GM12878 (cell line): Measurements from ENCODE around the gene BMPR1B. TPM values are rescaled to one million over a fixed set of nuclear protein-coding genes. Genes with fewer than 3 reads are reported as not detected.

Experiments
- ATAC-seq: fragments of 200-7000 bp; cut with Tn5 transposase; 3 replicates; pipeline ENCODE4 v1.9.1; 2020; ENCODE audit warnings: mild to moderate bottlenecking, moderate library complexity
- BruUV-seq: library from RNA; stranded (reverse); fragments of 400-500 nt; replicated peaks from 2 replicates; lab custom pipeline; 2021; lab: Mats Ljungman, UMichigan
- CTCF ChIA-PET: fragments of 300-600 bp; sonication (Branson Sonifier 250); formaldehyde crosslinking; extraction: SDS; loops from one replicate; lab custom pipeline; 2021; ENCODE audit warnings: inconsistent platforms; lab: Yijun Ruan, JAX
- POLR2A ChIA-PET: fragments of 350-600 bp; formaldehyde crosslinking; extraction: SDS; loops from one replicate; lab custom pipeline; 2021; ENCODE audit warnings: inconsistent platforms; lab: Charles Lee
- RAD21 ChIA-PET: fragments of 300-600 bp; sonication (Branson Sonifier 250); formaldehyde crosslinking; loops from one replicate; lab custom pipeline; 2023; ENCODE audit warnings: antibody characterized with exemption; ENCODE audit not compliant: unreplicated experiment; lab: Charles Lee
- SMC1A ChIA-PET: fragments of 300-600 bp; sonication (Branson Sonifier 250); formaldehyde crosslinking; loops from one replicate; lab custom pipeline; 2023; ENCODE audit not compliant: unreplicated experiment, uncharacterized antibody; lab: Charles Lee
- DNase-seq: peaks from one replicate; pipeline ENCODE4 v3.0.0-alpha.2; 2011; ENCODE audit warnings: low read depth, low spot score
- FAIRE-seq: peaks from 3 replicates; lab custom pipeline; 2011; peaks lifted over from hg19 to GRCh38; lab: Jason Lieb, UNC
- H2AFZ ChIP-seq: 2 replicates; pipeline ENCODE4 v1.6.0; 2011; ENCODE audit warnings: low read depth, low read length, control low read depth; ENCODE audit not compliant: control insufficient read depth
- H3K27ac ChIP-seq: 2 replicates; pipeline ENCODE4 v1.5.1; 2011; ENCODE audit warnings: control low read depth; ENCODE audit not compliant: control insufficient read depth, insufficient read depth
- H3K27me3 ChIP-seq, 2 experiments: replicated peaks in 1 of 2; 2 replicates each; pipeline versions ENCODE4 v1.6.0 to v1.6.1; 2011; ENCODE audit warnings: low read length in 1 of 2; ENCODE audit not compliant: control insufficient read depth in 2 of 2, insufficient read depth in 2 of 2
- H3K36me3 ChIP-seq, 2 experiments: 2 replicates each; pipeline ENCODE4 v1.5.1; 2011; ENCODE audit warnings: low read length in 1 of 2; ENCODE audit not compliant: control insufficient read depth in 2 of 2, insufficient read depth in 2 of 2
- H3K4me1 ChIP-seq: 2 replicates; pipeline ENCODE4 v1.6.1; 2011; ENCODE audit warnings: mild to moderate bottlenecking, low read length, moderate library complexity, mixed read lengths; ENCODE audit not compliant: control insufficient read depth, insufficient read depth
- H3K4me2 ChIP-seq: 2 replicates; pipeline ENCODE4 v1.6.0; 2011; ENCODE audit warnings: control low read depth; ENCODE audit not compliant: control insufficient read depth, insufficient read depth
- H3K4me3 ChIP-seq: fragments of 200-600 bp; sonication (generic); 2 replicates; pipeline ENCODE4 v1.5.1; 2016
- H3K79me2 ChIP-seq: 2 replicates; pipeline ENCODE4 v1.6.0; 2011; ENCODE audit warnings: low read length; ENCODE audit not compliant: control insufficient read depth, insufficient read depth
- H3K9ac ChIP-seq: 2 replicates; pipeline ENCODE4 v1.8.0; 2011; ENCODE audit warnings: low read length, control low read depth, mixed read lengths; ENCODE audit not compliant: control insufficient read depth, insufficient read depth
- H3K9me3 ChIP-seq: replicated peaks from 3 replicates; pipeline ENCODE4 v1.5.1; 2011; ENCODE audit warnings: mild to moderate bottlenecking, low read length; ENCODE audit not compliant: control insufficient read depth, insufficient read depth
- H4K20me1 ChIP-seq: 2 replicates; pipeline ENCODE4 v1.6.0; 2011; ENCODE audit not compliant: control insufficient read depth, insufficient read depth
- BCLAF1 ChIP-seq: fragments of 450-650 bp; IDR thresholded peaks from 2 replicates; pipeline ENCODE4 v1.6.1; 2017; ENCODE audit warnings: antibody characterized with exemption, mild to moderate bottlenecking, moderate library complexity
- CEBPB ChIP-seq, 2 experiments: fragments of 150-350 bp in 1 of 2; IDR thresholded peaks; 2 replicates each; pipeline ENCODE4 v1.6.1; 2012 to 2014; ENCODE audit warnings: low read depth in 2 of 2, low read length in 2 of 2, borderline replicate concordance in 1 of 2, inconsistent platforms in 1 of 2
- CHD2 ChIP-seq: IDR thresholded peaks from 2 replicates; pipeline ENCODE4 v1.6.1; 2011; ENCODE audit warnings: low read depth, low read length, improper control_type of control experiment, borderline replicate concordance
- ETV6 ChIP-seq, 2 experiments: fragments of 450-650 bp in 1 of 2; IDR thresholded peaks in 1 of 2; conservative IDR thresholded peaks in 1 of 2; 2 replicates each; pipeline ENCODE4 v1.6.1; 2014; ENCODE audit warnings: antibody characterized with exemption in 1 of 2, borderline replicate concordance in 1 of 2, low read depth in 1 of 2, mild to moderate bottlenecking in 1 of 2, moderate library complexity in 1 of 2
- GABPA ChIP-seq: IDR thresholded peaks from 2 replicates; pipeline ENCODE4 v1.6.1; 2014; ENCODE audit warnings: antibody characterized with exemption, low read depth, mild to moderate bottlenecking, inconsistent platforms
- PBX3 ChIP-seq: IDR thresholded peaks from 2 replicates; pipeline ENCODE4 v1.6.1; 2011; ENCODE audit warnings: mild to moderate bottlenecking, low read depth, low read length, moderate library complexity; ENCODE audit not compliant: insufficient replicate concordance
- SMAD1 ChIP-seq: fragments of 450-650 bp; IDR thresholded peaks from 2 replicates; pipeline ENCODE4 v1.6.1; 2018; ENCODE audit warnings: mild to moderate bottlenecking, low read depth; ENCODE audit not compliant: partially characterized antibody
- TAF1 ChIP-seq: IDR thresholded peaks from 2 replicates; pipeline ENCODE4 v1.6.1; 2011; ENCODE audit warnings: mild to moderate bottlenecking, low read depth, low read length, borderline replicate concordance
- YBX1 ChIP-seq: fragments of 450-650 bp; IDR thresholded peaks from 2 replicates; pipeline ENCODE4 v1.6.1; 2016; ENCODE audit warnings: antibody characterized with exemption
- WGBS: methylation state at CpG from one replicate; pipeline ENCODE4 v1.1.6; 2016; ENCODE audit warnings: low lambda C conversion rate; ENCODE audit not compliant: insufficient replicate concordance, insufficient coverage; ENCODE audit errors: missing lambda C conversion rate; 5-methylcytosine and 5-hydroxymethylcytosine counted together
- in situ Hi-C: fragments of 300-500 bp; cut with MboI; formaldehyde crosslinking; loops from 9 replicates; pipeline ENCODE4 v1.14.3; 2018; ENCODE audit warnings: mixed read lengths
- intact Hi-C: fragments of 100-400 bp; cut with micrococcal nuclease; formaldehyde crosslinking; loops from one replicate; pipeline ENCODE4 v1.14.2; 2022; ENCODE audit not compliant: unreplicated experiment
- polyA plus RNA-seq, 11 experiments: library from polyadenylated mRNA; depleted of rRNA in 4 of 11; unstranded in 6 of 11; stranded (reverse) in 5 of 11; fragments of >200 nt; fragmentation: Nextera tagmentation in 4 of 11; fragmentation: Illumina TruSeq in 1 of 11; extraction: Ambion mirVana in 4 of 11; extraction: Trizol in 1 of 11; gene quantifications; 1 replicate in 1 of 11; 2 replicates in 10 of 11; pipeline versions ENCODE4 v1.2.1 to v1.2.3, GENCODE V29; 2011 to 2016; ENCODE audit warnings: inconsistent platforms in 2 of 11, missing spikeins in 2 of 11, low read depth in 1 of 11
- total RNA-seq, 4 experiments: library from RNA; depleted of rRNA in 3 of 4; stranded (reverse); fragments of >200 nt in 3 of 4; fragmentation: Illumina TruSeq in 1 of 4; extraction: Trizol in 1 of 4; gene quantifications; 2 replicates each; pipeline versions ENCODE4 v1.2.1 to v1.2.3, GENCODE V29; 2013 to 2021
- TF ChIP-seq, protein P1 (sequence below): fragments of 450-650 bp; IDR thresholded peaks from 2 replicates; pipeline ENCODE4 v1.6.1; 2017; ENCODE audit warnings: low read depth, mild to moderate bottlenecking, moderate library complexity
- TF ChIP-seq, protein P2 (sequence below): fragments of 150-350 bp; IDR thresholded peaks from 2 replicates; pipeline ENCODE4 v1.6.1; 2016; ENCODE audit warnings: low read depth, low read length
- TF ChIP-seq, protein P3 (sequence below): fragments of 450-650 bp; IDR thresholded peaks from 2 replicates; pipeline ENCODE4 v1.6.1; 2017; ENCODE audit warnings: mild to moderate bottlenecking, low read depth, inconsistent platforms; ENCODE audit not compliant: poor library complexity, severe bottlenecking

BMPR1B gene
- total and polyA plus RNA-seq, 10 of the 15 experiments (the other 5 are each of a cell fraction or from before 2014, with no cell fraction given), result not detected

GRCh38 chr4:94765174-94765573 is 7.4 kb downstream of the BMPR1B start:
- Histone ChIP-seq H4K20me1 (no peaks in the 10 kb centered on the region), H3K79me2 (no peaks in the 10 kb centered on the region), H3K27ac (no peak overlapping the region), H2AFZ (no peak overlapping the region), H3K4me3 (no peak overlapping the region), H3K9me3 (no peaks in the 10 kb centered on the region), H3K4me1 (no peaks in the 10 kb centered on the region), H3K4me2 (no peak overlapping the region), H3K27me3 (no peaks in the 10 kb centered on the region), H3K9ac (no peak overlapping the region), H3K36me3 (no peaks in the 10 kb centered on the region)
- ChIA-PET SMC1A (no interaction called here), CTCF (no interaction called here), RAD21 (no interaction called here), POLR2A (no interaction called here)
- in situ Hi-C loops, result no loop called here
- no peak for DNase-seq
- FAIRE-seq, result peak; percentile 31
- intact Hi-C loops, result no loop called here
- no peak for ATAC-seq
- WGBS, result 2% methylated on average over 3 of the region's 3 CpGs
- no TSS peak for BruUV-seq
- TF ChIP-seq GABPA (no peak), CEBPB (IDR thresholded peaks at IDR 0.05; ENCODE audit: borderline replicate concordance in 1 of 2, low read depth in 2 of 2, low read length in 2 of 2) (no peak), BCLAF1 (no peak), TAF1 (no peak), ETV6 (conservative IDR thresholded peaks at IDR 0.05 in 1 of 2, IDR thresholded peaks at IDR 0.05 in 1 of 2; ENCODE audit: borderline replicate concordance in 1 of 2, low read depth in 1 of 2) (no peak), PBX3 (no peak), CHD2 (no peak), SMAD1 (no peak), YBX1 (no peak)
- TF ChIP-seq, protein P1, sequence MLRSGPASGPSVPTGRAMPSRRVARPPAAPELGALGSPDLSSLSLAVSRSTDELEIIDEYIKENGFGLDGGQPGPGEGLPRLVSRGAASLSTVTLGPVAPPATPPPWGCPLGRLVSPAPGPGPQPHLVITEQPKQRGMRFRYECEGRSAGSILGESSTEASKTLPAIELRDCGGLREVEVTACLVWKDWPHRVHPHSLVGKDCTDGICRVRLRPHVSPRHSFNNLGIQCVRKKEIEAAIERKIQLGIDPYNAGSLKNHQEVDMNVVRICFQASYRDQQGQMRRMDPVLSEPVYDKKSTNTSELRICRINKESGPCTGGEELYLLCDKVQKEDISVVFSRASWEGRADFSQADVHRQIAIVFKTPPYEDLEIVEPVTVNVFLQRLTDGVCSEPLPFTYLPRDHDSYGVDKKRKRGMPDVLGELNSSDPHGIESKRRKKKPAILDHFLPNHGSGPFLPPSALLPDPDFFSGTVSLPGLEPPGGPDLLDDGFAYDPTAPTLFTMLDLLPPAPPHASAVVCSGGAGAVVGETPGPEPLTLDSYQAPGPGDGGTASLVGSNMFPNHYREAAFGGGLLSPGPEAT, result no peak
- TF ChIP-seq, protein P2, sequence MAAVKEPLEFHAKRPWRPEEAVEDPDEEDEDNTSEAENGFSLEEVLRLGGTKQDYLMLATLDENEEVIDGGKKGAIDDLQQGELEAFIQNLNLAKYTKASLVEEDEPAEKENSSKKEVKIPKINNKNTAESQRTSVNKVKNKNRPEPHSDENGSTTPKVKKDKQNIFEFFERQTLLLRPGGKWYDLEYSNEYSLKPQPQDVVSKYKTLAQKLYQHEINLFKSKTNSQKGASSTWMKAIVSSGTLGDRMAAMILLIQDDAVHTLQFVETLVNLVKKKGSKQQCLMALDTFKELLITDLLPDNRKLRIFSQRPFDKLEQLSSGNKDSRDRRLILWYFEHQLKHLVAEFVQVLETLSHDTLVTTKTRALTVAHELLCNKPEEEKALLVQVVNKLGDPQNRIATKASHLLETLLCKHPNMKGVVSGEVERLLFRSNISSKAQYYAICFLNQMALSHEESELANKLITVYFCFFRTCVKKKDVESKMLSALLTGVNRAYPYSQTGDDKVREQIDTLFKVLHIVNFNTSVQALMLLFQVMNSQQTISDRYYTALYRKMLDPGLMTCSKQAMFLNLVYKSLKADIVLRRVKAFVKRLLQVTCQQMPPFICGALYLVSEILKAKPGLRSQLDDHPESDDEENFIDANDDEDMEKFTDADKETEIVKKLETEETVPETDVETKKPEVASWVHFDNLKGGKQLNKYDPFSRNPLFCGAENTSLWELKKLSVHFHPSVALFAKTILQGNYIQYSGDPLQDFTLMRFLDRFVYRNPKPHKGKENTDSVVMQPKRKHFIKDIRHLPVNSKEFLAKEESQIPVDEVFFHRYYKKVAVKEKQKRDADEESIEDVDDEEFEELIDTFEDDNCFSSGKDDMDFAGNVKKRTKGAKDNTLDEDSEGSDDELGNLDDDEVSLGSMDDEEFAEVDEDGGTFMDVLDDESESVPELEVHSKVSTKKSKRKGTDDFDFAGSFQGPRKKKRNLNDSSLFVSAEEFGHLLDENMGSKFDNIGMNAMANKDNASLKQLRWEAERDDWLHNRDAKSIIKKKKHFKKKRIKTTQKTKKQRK, result no peak
- TF ChIP-seq, protein P3, sequence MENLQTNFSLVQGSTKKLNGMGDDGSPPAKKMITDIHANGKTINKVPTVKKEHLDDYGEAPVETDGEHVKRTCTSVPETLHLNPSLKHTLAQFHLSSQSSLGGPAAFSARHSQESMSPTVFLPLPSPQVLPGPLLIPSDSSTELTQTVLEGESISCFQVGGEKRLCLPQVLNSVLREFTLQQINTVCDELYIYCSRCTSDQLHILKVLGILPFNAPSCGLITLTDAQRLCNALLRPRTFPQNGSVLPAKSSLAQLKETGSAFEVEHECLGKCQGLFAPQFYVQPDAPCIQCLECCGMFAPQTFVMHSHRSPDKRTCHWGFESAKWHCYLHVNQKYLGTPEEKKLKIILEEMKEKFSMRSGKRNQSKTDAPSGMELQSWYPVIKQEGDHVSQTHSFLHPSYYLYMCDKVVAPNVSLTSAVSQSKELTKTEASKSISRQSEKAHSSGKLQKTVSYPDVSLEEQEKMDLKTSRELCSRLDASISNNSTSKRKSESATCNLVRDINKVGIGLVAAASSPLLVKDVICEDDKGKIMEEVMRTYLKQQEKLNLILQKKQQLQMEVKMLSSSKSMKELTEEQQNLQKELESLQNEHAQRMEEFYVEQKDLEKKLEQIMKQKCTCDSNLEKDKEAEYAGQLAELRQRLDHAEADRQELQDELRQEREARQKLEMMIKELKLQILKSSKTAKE, result no peak
